NCI-H2171 (cell line): ENCODE data around the gene SEPTIN1.
A peak's percentile ranks its signal among the peaks of the same experiment; 100 is the strongest.

Source experiments
- DNase-seq: peaks from one replicate; lab custom pipeline; 2025; lab: John Stamatoyannopoulos, UW

The SEPTIN1 gene

GRCh38 chr16:30377050-30377811 is 5.1 kb downstream of the SEPTIN1 start:
- DNase-seq: no peak

GRCh38 chr16:30376461-30376902 is 5.9 kb downstream of the SEPTIN1 start:
- DNase-seq: no peak

- no peak for DNase-seq
These were observed 6.5 kb downstream of the SEPTIN1 start for GRCh38 chr16:30375864-30376263.

- DNase-seq: no peak
These were observed 7.8 kb downstream of the SEPTIN1 start, which contains the start of gene MYL11 for GRCh38 chr16:30374538-30374937. Gene MYL11 (plus strand): TSS chr16:30374802. CDS start chr16:30374858, 56 bp downstream.

- no peak for DNase-seq
These were observed 9.6 kb downstream of the SEPTIN1 start for GRCh38 chr16:30372725-30373124.

- DNase-seq: no peak
These were observed 10.2 kb downstream of the SEPTIN1 start for GRCh38 chr16:30372038-30372712.

- no peak for DNase-seq
These were observed 11.0 kb downstream of the SEPTIN1 start for GRCh38 chr16:30371248-30371816.

- DNase-seq: peak; percentile 100
These were observed 11.7 kb downstream of the SEPTIN1 start, which contains the start of gene TBC1D10B for GRCh38 chr16:30370456-30371247. Gene TBC1D10B (minus strand): TSS chr16:30370494. CDS start chr16:30370183, 311 bp downstream.

- DNase-seq: no peak
These were observed 12.4 kb downstream of the SEPTIN1 start for GRCh38 chr16:30369938-30370455.

GRCh38 chr16:30369091-30369937 is 13.0 kb downstream of the SEPTIN1 start:
- DNase-seq: no peak

GRCh38 chr16:30368792-30369090 is 13.6 kb downstream of the SEPTIN1 start:
- DNase-seq: no peak

GRCh38 chr16:30368122-30368791 is 14.1 kb downstream of the SEPTIN1 start:
- DNase-seq: no peak

- DNase-seq: no peak
These were observed 14.9 kb downstream of the SEPTIN1 start for GRCh38 chr16:30367349-30368009.

- no peak for DNase-seq
These were observed 15.8 kb downstream of the SEPTIN1 start for GRCh38 chr16:30366511-30366910.

- DNase-seq: no peak
These were observed 17.2 kb downstream of the SEPTIN1 start for GRCh38 chr16:30365200-30365599.

GRCh38 chr16:30361180-30361579 is 21.2 kb downstream of the SEPTIN1 start:
- no peak for DNase-seq

GRCh38 chr16:30359871-30360170 is 22.5 kb downstream of the SEPTIN1 start:
- no peak for DNase-seq

- DNase-seq: no peak
These were observed 23.1 kb downstream of the SEPTIN1 start for GRCh38 chr16:30358990-30359870.

GRCh38 chr16:30358577-30358936 is 23.8 kb downstream of the SEPTIN1 start:
- no peak for DNase-seq
